ENCODE data around the gene SBF2. TPM values are rescaled to one million over a fixed set of nuclear protein-coding genes. Genes with fewer than 3 reads are reported as not detected.

Gene SBF2
- total and polyA plus RNA-seq, 9 of the 15 experiments (the other 6 are each of a cell fraction or from before 2014, with no cell fraction given), result 0.80 to 9.5 (median 5.0) TPM

DNA sequence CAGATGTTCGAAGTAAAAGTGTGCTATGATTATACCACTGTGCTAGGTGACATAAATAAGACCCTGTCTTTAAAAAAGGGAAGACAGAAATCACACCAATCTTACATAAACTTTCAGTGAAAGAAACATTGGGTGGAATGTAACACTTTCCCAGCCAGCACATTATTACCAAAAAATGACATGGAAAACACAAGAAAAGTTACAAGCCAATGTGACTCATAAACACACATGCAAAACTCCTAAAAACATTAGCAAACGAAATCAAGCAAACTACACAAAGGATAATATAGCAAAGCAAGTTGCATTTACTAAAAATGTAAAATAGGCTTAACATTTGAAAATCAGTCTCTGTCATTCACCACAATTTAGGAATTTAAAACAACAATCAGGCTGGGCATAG is 47.0 kb downstream of the SBF2 start:
- Histone ChIP-seq H3K4me2 (ENCODE audit: insufficient read depth, low read length) (no peak overlapping the region), H4K20me1 (replicated peaks; ENCODE audit: control insufficient read depth, insufficient read depth, low read length) (no peaks in the 10 kb centered on the region), H3K36me3 (ENCODE audit: control insufficient read depth, insufficient read depth, low read length) (no peaks in the 10 kb centered on the region), H3K4me1 (replicated peaks in 1 of 2; ENCODE audit: control insufficient read depth in 2 of 2, insufficient read depth in 2 of 2, low read length in 2 of 2) (no peaks in the 10 kb centered on the region), H2AFZ (ENCODE audit: low read depth, low read length) (no peak overlapping the region), H3K4me3 (no peak overlapping the region), H3K9me3 (replicated peaks; ENCODE audit: control insufficient read depth, insufficient read depth, low read depth, low read length) (no peaks in the 10 kb centered on the region), H3K27me3 (ENCODE audit: control insufficient read depth in 2 of 2, insufficient read depth in 2 of 2, low read length in 2 of 2) (no peaks in the 10 kb centered on the region; a peak in 1 of 5 replicates), H3K9ac (ENCODE audit: insufficient read depth in 1 of 2, low read depth in 2 of 2, low read length in 2 of 2) (no peak overlapping the region), H3K9me1 (ENCODE audit: control insufficient read depth, insufficient read depth, low read length) (no peaks in the 10 kb centered on the region), H3K27ac (ENCODE audit: extremely low read depth, low read depth, low read length) (no peak overlapping the region), H3K79me2 (ENCODE audit: control insufficient read depth, insufficient read depth, low read length) (no peaks in the 10 kb centered on the region)
- ATAC-seq (no peak), DNase-seq (ENCODE audit: extremely low read depth in 1 of 4, low spot score in 3 of 4) (no peak), FAIRE-seq (no peak)
- no TSS peak for BruUV-seq (replicated peaks)
- 0% methylated on average over 2 of the region's 2 CpGs for WGBS (ENCODE audit: insufficient coverage, low coverage, missing lambda C conversion rate)
- intact Hi-C loops (cut with micrococcal nuclease) (no loop called here), in situ Hi-C loops (cut with MboI) (no loop called here)
- CTCF ChIA-PET (ENCODE audit: low intra/inter-chr PET ratio), result no interaction called here
- POLR2A ChIA-PET, result no interaction called here
- TF ChIP-seq, protein P1, sequence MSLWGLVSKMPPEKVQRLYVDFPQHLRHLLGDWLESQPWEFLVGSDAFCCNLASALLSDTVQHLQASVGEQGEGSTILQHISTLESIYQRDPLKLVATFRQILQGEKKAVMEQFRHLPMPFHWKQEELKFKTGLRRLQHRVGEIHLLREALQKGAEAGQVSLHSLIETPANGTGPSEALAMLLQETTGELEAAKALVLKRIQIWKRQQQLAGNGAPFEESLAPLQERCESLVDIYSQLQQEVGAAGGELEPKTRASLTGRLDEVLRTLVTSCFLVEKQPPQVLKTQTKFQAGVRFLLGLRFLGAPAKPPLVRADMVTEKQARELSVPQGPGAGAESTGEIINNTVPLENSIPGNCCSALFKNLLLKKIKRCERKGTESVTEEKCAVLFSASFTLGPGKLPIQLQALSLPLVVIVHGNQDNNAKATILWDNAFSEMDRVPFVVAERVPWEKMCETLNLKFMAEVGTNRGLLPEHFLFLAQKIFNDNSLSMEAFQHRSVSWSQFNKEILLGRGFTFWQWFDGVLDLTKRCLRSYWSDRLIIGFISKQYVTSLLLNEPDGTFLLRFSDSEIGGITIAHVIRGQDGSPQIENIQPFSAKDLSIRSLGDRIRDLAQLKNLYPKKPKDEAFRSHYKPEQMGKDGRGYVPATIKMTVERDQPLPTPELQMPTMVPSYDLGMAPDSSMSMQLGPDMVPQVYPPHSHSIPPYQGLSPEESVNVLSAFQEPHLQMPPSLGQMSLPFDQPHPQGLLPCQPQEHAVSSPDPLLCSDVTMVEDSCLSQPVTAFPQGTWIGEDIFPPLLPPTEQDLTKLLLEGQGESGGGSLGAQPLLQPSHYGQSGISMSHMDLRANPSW (CRISPR knock-in tag; IDR thresholded peaks at IDR 0.05), result no peak
- TF ChIP-seq TOE1 (IDR thresholded peaks at IDR 0.05; ENCODE audit: borderline replicate concordance) (no peak), TOE1 (CRISPR knock-in tag; IDR thresholded peaks at IDR 0.05; ENCODE audit: borderline replicate concordance, low read depth) (no peak), FOXK1 (CRISPR knock-in tag; IDR thresholded peaks at IDR 0.05; ENCODE audit: borderline replicate concordance) (no peak), MEF2A (IDR thresholded peaks at IDR 0.05; ENCODE audit: control insufficient read depth, low read depth, low read length) (no peak), CREM (IDR thresholded peaks at IDR 0.05; ENCODE audit: low read depth) (no peak), ZZZ3 (IDR thresholded peaks at IDR 0.05) (no peak), DDX20 (tag; IDR thresholded peaks at IDR 0.05; ENCODE audit: low read depth) (no peak), U2AF2 (optimal IDR thresholded peaks at IDR 0.05; ENCODE audit: low read depth, low read length) (no peak), ARNT (IDR thresholded peaks at IDR 0.05) (no peak), KHSRP (IDR thresholded peaks at IDR 0.05) (no peak), TCFL5 (CRISPR knock-in tag; conservative IDR thresholded peaks at IDR 0.05) (no peak), CBX3 (IDR thresholded peaks at IDR 0.05; ENCODE audit: borderline replicate concordance in 1 of 2, low read length in 2 of 2) (no peak), TAF1 (IDR thresholded peaks at IDR 0.05; ENCODE audit: control insufficient read depth, extremely low read depth, insufficient read depth, low read length, severe bottlenecking) (no peak), ELF4 (CRISPR knock-in tag; IDR thresholded peaks at IDR 0.05) (no peak), NFRKB (IDR thresholded peaks at IDR 0.05; ENCODE audit: low read depth) (no peak), ZNF75A (CRISPR knock-in tag; IDR thresholded peaks at IDR 0.05) (no peak)
- TF ChIP-seq, protein P2, sequence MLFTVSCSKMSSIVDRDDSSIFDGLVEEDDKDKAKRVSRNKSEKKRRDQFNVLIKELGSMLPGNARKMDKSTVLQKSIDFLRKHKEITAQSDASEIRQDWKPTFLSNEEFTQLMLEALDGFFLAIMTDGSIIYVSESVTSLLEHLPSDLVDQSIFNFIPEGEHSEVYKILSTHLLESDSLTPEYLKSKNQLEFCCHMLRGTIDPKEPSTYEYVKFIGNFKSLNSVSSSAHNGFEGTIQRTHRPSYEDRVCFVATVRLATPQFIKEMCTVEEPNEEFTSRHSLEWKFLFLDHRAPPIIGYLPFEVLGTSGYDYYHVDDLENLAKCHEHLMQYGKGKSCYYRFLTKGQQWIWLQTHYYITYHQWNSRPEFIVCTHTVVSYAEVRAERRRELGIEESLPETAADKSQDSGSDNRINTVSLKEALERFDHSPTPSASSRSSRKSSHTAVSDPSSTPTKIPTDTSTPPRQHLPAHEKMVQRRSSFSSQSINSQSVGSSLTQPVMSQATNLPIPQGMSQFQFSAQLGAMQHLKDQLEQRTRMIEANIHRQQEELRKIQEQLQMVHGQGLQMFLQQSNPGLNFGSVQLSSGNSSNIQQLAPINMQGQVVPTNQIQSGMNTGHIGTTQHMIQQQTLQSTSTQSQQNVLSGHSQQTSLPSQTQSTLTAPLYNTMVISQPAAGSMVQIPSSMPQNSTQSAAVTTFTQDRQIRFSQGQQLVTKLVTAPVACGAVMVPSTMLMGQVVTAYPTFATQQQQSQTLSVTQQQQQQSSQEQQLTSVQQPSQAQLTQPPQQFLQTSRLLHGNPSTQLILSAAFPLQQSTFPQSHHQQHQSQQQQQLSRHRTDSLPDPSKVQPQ (CRISPR knock-in tag; IDR thresholded peaks at IDR 0.05; ENCODE audit: borderline replicate concordance), result no peak
